BLaER1 treated with 17β-estradiol and CSF1 and Interleukin-3, amounts not matched to agents 10 nM and 100 nM (cell line): ENCODE measurements around the gene KRCC1.

Source experiments
- H3K27ac ChIP-seq, 11 experiments: shearing (Covaris generic); formaldehyde crosslinking; 2 replicates each; pipeline ENCODE4 v1.8.1; 2022
- H3K27me3 ChIP-seq, 11 experiments: shearing (Covaris generic); formaldehyde crosslinking; 2 replicates each; pipeline ENCODE4 v1.8.1; 2022
- H3K36me3 ChIP-seq, 11 experiments: shearing (Covaris generic); formaldehyde crosslinking; 2 replicates each; pipeline ENCODE4 v1.8.1; 2022
- H3K4me1 ChIP-seq, 10 experiments: shearing (Covaris generic); formaldehyde crosslinking; 2 replicates each; pipeline ENCODE4 v1.8.1; 2022
- H3K4me2 ChIP-seq, 11 experiments: shearing (Covaris generic); formaldehyde crosslinking; 2 replicates each; pipeline ENCODE4 v1.8.1; 2022
- H3K4me3 ChIP-seq, 10 experiments: shearing (Covaris generic); formaldehyde crosslinking; 2 replicates each; pipeline ENCODE4 v1.8.1; 2022
- H3K9ac ChIP-seq, 11 experiments: shearing (Covaris generic); formaldehyde crosslinking; 2 replicates each; pipeline ENCODE4 v1.8.1; 2022
- H3K9me3 ChIP-seq, 11 experiments: shearing (Covaris generic); formaldehyde crosslinking; replicated peaks in 1 of 11; 2 replicates each; pipeline ENCODE4 v1.8.1; 2022
- H4K20me1 ChIP-seq, 11 experiments: shearing (Covaris generic); formaldehyde crosslinking; 2 replicates each; pipeline ENCODE4 v1.8.1; 2022
- Cebpa-rat ChIP-seq, 11 experiments: shearing (Covaris generic); IDR thresholded peaks; 2 replicates each; pipeline ENCODE4 v1.8.1; 2022

KRCC1 gene

DNA sequence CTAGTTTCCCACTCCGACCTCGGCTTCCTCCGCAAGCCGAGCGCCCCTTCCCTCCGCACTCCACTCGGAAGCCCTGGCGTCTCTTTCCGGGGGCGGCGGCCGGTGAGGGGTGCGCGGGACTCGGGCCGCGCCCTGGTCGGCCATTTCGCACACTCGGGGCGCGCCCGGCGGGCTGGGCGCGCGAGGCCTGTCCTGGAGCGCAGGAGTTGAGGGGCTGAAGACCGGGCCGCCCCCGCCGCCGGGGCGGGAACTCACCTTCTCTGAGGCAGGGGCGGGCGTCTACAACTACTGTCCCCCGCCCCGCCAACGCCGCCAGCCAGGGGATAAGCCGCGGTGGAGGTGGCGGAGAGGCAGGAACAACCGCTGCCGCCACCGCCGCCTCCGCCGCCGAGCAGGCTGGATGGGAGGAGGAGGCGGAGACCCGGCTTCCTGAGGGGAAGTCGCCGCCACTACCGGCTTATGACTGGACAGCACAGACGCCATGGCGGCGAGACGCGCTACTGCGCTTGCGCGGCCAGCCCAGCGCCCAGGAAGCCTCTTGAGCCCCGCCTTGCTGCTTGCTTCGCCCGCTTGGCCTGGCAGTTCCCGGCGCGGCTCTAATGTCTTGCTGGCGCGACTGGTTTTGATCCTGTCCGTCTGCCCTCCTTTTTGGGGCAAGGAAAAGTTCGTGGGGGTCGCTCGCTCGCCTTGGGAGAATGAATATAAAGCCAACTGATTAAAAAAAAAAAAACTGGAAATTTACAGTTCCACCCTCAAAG is at the start of gene KRCC1:
TSS of gene KRCC1 (minus strand) at position 413 of the 758 bp plus-strand sequence. CDS start 27,220 bp downstream, outside the sequence.
- Histone ChIP-seq H3K36me3 (peaks cover 7 to 33% (median 25%) of the 10 kb centered on the region in 11 experiments; a peak in 17 of 22 replicates), H3K4me1 (peaks cover 23 to 43% (median 26%) of the 10 kb centered on the region in 10 experiments), H4K20me1 (peaks cover 0 to 26% (median 0%) of the 10 kb centered on the region in 11 experiments; a peak in 5 of 22 replicates), H3K9me3 (no peaks in the 10 kb centered on the region), H3K4me2 (peak within 1 kb of the TSS; percentile 93 to 99 (median 96)), H3K27ac (peak within 1 kb of the TSS; percentile 97 to 100 (median 99)), H3K4me3 (peak within 1 kb of the TSS; percentile 72 to 96 (median 93)), H3K9ac (peak within 1 kb of the TSS; percentile 97 to 100 (median 99)), H3K27me3 (no peaks in the 10 kb centered on the region)
- no peak for TF ChIP-seq Cebpa-rat (IDR thresholded peaks at IDR 0.05)

- H3K36me3 ChIP-seq, result no peaks in the 10 kb centered on the region
- TF ChIP-seq Cebpa-rat (IDR thresholded peaks at IDR 0.05), result no peak
- no peaks in the 10 kb centered on the region for H3K27me3 ChIP-seq
- H3K9ac ChIP-seq, result no peak overlapping the region
- no peak overlapping the region for H3K4me2 ChIP-seq
- H3K9me3 ChIP-seq, result no peaks in the 10 kb centered on the region
- H3K4me3 ChIP-seq, result no peak overlapping the region
- H3K4me1 ChIP-seq, result no peaks in the 10 kb centered on the region
- H3K27ac ChIP-seq, result no peak overlapping the region
- no peaks in the 10 kb centered on the region for H4K20me1 ChIP-seq
Measured at GRCh38 chr2:88100489-88100858, 44.9 kb upstream of the KRCC1 start.

DNA sequence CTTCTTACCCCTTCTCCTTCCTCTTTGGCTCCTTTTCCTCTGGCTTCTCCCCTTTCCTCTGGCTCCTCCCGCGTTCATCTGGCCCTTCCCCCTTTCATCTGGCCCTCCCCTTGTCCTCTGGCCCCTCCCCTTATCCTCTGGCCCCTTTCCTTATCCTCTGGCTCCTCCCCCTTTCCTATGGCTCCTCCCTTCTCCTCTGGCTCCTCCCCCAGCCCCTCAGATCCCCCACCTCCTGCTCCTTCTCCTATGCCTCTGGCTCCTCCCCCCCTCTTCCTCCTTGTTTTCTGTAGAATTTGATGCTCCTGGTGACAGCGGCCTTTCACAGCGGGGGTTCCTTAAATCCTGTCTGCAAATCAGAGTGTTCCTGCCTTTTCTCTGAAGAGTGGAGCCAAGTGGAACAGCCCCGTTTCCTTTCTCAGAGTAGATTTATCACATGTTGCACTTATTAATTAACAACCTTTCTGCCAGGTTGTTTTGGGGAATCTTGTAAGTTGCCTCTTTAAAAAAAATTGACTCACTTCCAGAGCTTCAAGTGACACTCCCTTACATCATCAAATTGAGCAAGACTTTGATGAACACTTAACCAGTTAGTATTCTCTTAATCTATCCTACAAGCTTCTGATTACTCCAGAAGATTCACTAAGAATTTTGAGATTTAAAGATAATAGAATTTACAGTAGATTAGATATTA is 44.4 kb upstream of the KRCC1 start:
- no peak overlapping the region for H3K4me3 ChIP-seq
- no peak overlapping the region for H3K9ac ChIP-seq
- H4K20me1 ChIP-seq, result no peaks in the 10 kb centered on the region
- no peaks in the 10 kb centered on the region for H3K27me3 ChIP-seq
- no peak overlapping the region for H3K27ac ChIP-seq
- no peaks in the 10 kb centered on the region for H3K9me3 ChIP-seq
- H3K4me1 ChIP-seq, result no peaks in the 10 kb centered on the region
- no peak overlapping the region for H3K4me2 ChIP-seq
- TF ChIP-seq Cebpa-rat (IDR thresholded peaks at IDR 0.05), result no peak
- H3K36me3 ChIP-seq, result no peaks in the 10 kb centered on the region

- no peak for TF ChIP-seq Cebpa-rat (IDR thresholded peaks at IDR 0.05)
- H3K27ac ChIP-seq, result no peak overlapping the region
- no peak overlapping the region for H3K4me2 ChIP-seq
- H3K9me3 ChIP-seq, result no peaks in the 10 kb centered on the region
- H3K36me3 ChIP-seq, result no peaks in the 10 kb centered on the region
- no peak overlapping the region for H3K4me3 ChIP-seq
- H3K9ac ChIP-seq, result no peak overlapping the region
- no peaks in the 10 kb centered on the region for H4K20me1 ChIP-seq
- no peaks in the 10 kb centered on the region for H3K27me3 ChIP-seq
- H3K4me1 ChIP-seq, result no peaks in the 10 kb centered on the region
Measured at GRCh38 chr2:88098558-88098900, 42.9 kb upstream of the KRCC1 start.

DNA sequence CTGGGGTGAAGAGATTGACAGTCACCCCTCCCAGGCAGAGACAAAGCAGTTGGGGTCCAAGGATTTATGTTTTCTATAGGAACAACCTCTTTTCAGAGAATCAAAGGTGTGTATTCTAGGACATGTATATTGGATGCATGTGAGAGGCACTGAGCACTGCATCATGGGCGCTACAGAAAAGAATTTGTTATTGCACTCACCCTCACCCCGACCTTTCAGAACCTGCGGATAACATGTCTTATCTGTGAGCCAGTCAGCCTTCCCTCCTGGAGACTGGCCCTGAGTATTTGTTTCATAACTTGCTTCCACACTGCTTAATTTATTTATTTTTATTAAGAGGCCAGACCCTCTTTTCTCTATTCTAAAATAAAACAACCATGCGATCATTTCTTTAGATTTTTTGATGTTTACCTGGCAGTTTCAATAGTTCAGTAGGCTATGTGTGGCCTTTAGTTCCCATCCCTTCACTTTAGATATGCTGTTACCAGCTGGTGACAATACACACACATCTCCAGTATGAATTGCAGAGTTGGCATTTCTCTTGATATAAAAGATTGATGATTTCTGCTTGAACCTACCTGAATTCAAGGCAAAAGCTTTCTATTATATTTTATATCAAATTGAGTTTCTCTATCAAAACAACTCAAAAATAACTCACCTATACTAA is 42.4 kb upstream of the KRCC1 start:
- Histone ChIP-seq H3K4me2 (no peak overlapping the region), H3K4me3 (no peak overlapping the region), H3K27me3 (no peaks in the 10 kb centered on the region), H3K9ac (no peak overlapping the region), H3K9me3 (no peaks in the 10 kb centered on the region), H3K27ac (no peak overlapping the region), H4K20me1 (no peaks in the 10 kb centered on the region), H3K4me1 (no peaks in the 10 kb centered on the region), H3K36me3 (no peaks in the 10 kb centered on the region)
- no peak for TF ChIP-seq Cebpa-rat (IDR thresholded peaks at IDR 0.05)

- Histone ChIP-seq H4K20me1 (no peaks in the 10 kb centered on the region), H3K4me2 (no peak overlapping the region), H3K4me3 (no peak overlapping the region), H3K9ac (no peak overlapping the region), H3K36me3 (no peaks in the 10 kb centered on the region), H3K9me3 (no peaks in the 10 kb centered on the region), H3K27me3 (no peaks in the 10 kb centered on the region), H3K27ac (no peak overlapping the region), H3K4me1 (no peaks in the 10 kb centered on the region)
- no peak for TF ChIP-seq Cebpa-rat (IDR thresholded peaks at IDR 0.05)
Measured at GRCh38 chr2:88097192-88097591, 41.6 kb upstream of the KRCC1 start.

DNA sequence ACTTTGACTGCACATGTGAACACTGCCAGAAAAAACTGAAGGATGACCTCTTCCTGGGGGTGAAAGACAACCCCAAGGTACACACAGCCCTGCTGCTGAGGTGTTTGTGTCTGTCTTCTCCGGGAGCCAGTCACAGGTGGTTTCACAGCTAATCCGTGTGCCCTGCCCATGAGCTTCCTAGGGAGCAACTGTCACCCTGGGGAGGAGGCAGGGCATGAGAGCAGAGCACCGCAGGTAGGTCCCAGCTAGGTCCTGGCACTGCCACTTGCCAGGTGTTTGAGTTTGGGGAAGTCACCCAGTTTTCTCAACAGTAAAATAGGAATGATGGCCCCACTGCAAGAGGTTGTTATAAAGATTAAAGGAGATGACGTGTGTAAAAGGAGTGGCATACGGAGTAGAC is 41.1 kb upstream of the KRCC1 start:
- Histone ChIP-seq H3K27ac (no peak overlapping the region), H3K9me3 (no peaks in the 10 kb centered on the region), H3K27me3 (no peaks in the 10 kb centered on the region), H3K4me3 (no peak overlapping the region), H3K36me3 (no peaks in the 10 kb centered on the region), H3K4me2 (no peak overlapping the region), H3K9ac (no peak overlapping the region), H4K20me1 (no peaks in the 10 kb centered on the region), H3K4me1 (peaks cover 0 to 3% (median 0%) of the 10 kb centered on the region in 10 experiments; a peak in 2 of 20 replicates)
- no peak for TF ChIP-seq Cebpa-rat (IDR thresholded peaks at IDR 0.05)

- H3K9ac ChIP-seq, result no peak overlapping the region
- no peaks in the 10 kb centered on the region for H4K20me1 ChIP-seq
- H3K36me3 ChIP-seq, result no peaks in the 10 kb centered on the region
- no peak overlapping the region for H3K4me2 ChIP-seq
- no peaks in the 10 kb centered on the region for H3K27me3 ChIP-seq
- TF ChIP-seq Cebpa-rat (IDR thresholded peaks at IDR 0.05), result no peak
- H3K4me1 ChIP-seq, result peaks cover 11 to 18% (median 13%) of the 10 kb centered on the region in 10 experiments
- no peak overlapping the region for H3K27ac ChIP-seq
- H3K4me3 ChIP-seq, result no peak overlapping the region
- no peaks in the 10 kb centered on the region for H3K9me3 ChIP-seq
Measured at GRCh38 chr2:88095022-88095421, 39.4 kb upstream of the KRCC1 start.

DNA sequence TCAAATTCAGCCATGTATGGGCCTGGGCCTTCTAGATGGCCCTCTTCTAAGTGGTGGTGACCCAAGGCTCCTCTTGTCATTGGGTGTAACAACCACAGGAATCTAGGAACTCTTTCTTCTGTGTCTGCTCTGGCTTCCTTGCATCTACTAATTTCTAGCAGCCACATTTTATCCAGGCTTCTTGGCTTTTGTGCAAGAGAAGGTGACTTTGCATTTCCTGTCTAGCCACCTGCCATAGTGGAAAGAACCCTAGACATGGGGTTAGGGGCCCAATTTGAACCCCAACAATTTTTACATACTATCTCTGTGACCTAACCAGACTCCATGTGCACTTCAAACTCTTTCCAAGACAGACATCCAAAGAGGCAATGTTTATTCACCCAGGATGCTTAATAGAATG is 37.2 kb upstream of the KRCC1 start:
- Histone ChIP-seq H3K4me1 (peaks cover 11 to 19% (median 14%) of the 10 kb centered on the region in 10 experiments), H3K4me3 (no peak overlapping the region), H3K9ac (no peak overlapping the region), H4K20me1 (no peaks in the 10 kb centered on the region), H3K27me3 (no peaks in the 10 kb centered on the region), H3K9me3 (no peaks in the 10 kb centered on the region), H3K4me2 (no peak overlapping the region), H3K27ac (no peak overlapping the region), H3K36me3 (no peaks in the 10 kb centered on the region)
- no peak for TF ChIP-seq Cebpa-rat (IDR thresholded peaks at IDR 0.05)
